Measurements from ENCODE around the gene ULK3. TPM values are rescaled to one million over a fixed set of nuclear protein-coding genes. Genes with fewer than 3 reads are reported as not detected.

Gene ULK3
- total and polyA plus RNA-seq, 10 of the 15 experiments (the other 5 are each of a cell fraction or from before 2014, with no cell fraction given), result 0.64 to 38.8 (median 27.1) TPM

GRCh38 chr15:74829486-74829885 is 13.5 kb downstream of the ULK3 start:
- intact Hi-C loops (cut with micrococcal nuclease; ENCODE audit: unreplicated experiment), result no loop called here
- RAD21 ChIA-PET (ENCODE audit: unreplicated experiment), result interaction anchor here (1.2 to 1.3 kb wide), 2 partner anchors 66 to 72 kb away, joined by 4 to 6 read pairs; no protein-coding TSS in a partner anchor

DNA sequence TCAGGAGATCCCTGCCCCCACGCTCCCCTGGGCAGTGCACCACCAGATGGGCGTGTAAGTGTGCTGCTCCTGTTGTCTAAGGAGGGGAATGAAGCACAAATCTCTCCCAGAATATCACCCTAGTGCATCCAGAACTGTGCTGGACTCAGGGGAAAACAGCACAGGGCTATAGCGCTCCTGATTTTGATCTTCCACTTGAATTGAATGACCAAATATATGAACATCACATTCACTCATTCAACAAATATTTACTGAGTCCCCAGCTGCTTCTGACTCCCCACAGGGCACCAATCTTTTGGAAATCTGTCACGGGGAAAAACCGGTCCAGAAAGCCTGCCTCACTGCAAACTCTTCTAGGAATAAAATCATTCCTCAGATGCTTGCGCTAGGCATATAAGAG is 14.1 kb downstream of the ULK3 start:
- in situ Hi-C loops (cut with MboI), result no loop called here
- ChIA-PET RAD21 (ENCODE audit: unreplicated experiment) (interaction anchor here (1.3 kb wide), 1 partner anchor 73 kb away, joined by 6 read pairs; no protein-coding TSS in a partner anchor), CTCF (interaction anchor here (1.4 to 6.3 kb wide), 4 partner anchors 29 to 194 kb away, joined by 4 to 53 read pairs (median 6); no protein-coding TSS in a partner anchor), SMC1A (ENCODE audit: uncharacterized antibody, unreplicated experiment) (interaction anchor here (1.0 to 1.9 kb wide), 4 partner anchors 29 to 194 kb away, joined by 3 to 6 read pairs (median 4); no protein-coding TSS in a partner anchor), POLR2A (interaction anchor here (0.6 kb wide), 1 partner anchor 129 kb away, joined by 4 read pairs; no protein-coding TSS in a partner anchor)
- TF ChIP-seq ZNF207 (IDR thresholded peaks at IDR 0.05; ENCODE audit: borderline replicate concordance) (no peak), ZZZ3 (IDR thresholded peaks at IDR 0.05; ENCODE audit: control insufficient read depth, insufficient read length, low read depth) (no peak), ZNF217 (IDR thresholded peaks at IDR 0.05) (no peak), CREB1 (IDR thresholded peaks at IDR 0.05; ENCODE audit: low read depth) (no peak), MTA3 (IDR thresholded peaks at IDR 0.05; ENCODE audit: borderline replicate concordance, low read length) (no peak)
- Histone ChIP-seq H3K27ac (ENCODE audit: control insufficient read depth, insufficient read depth) (no peak overlapping the region), H3K79me2 (ENCODE audit: control insufficient read depth, insufficient read depth, low read length) (no peaks in the 10 kb centered on the region), H4K20me1 (ENCODE audit: control insufficient read depth, insufficient read depth) (no peaks in the 10 kb centered on the region), H2AFZ (ENCODE audit: control insufficient read depth, low read depth, low read length) (no peak overlapping the region), H3K4me1 (ENCODE audit: control insufficient read depth, insufficient read depth, low read length) (no peaks in the 10 kb centered on the region), H3K4me3 (no peak overlapping the region), H3K4me2 (ENCODE audit: control insufficient read depth, insufficient read depth) (no peak overlapping the region), H3K9ac (ENCODE audit: control insufficient read depth, insufficient read depth, low read length) (no peak overlapping the region), H3K27me3 (replicated peaks in 1 of 2; ENCODE audit: control insufficient read depth in 2 of 2, insufficient read depth in 2 of 2, low read length in 1 of 2) (peaks cover 0 to 16% of the 10 kb centered on the region in 2 experiments; a peak in 3 of 4 replicates), H3K9me3 (replicated peaks; ENCODE audit: control insufficient read depth, insufficient read depth, low read length) (no peaks in the 10 kb centered on the region), H3K36me3 (ENCODE audit: control insufficient read depth in 2 of 2, insufficient read depth in 2 of 2, low read length in 1 of 2) (no peaks in the 10 kb centered on the region)
- BruUV-seq (replicated peaks), result no TSS peak
- no peak for FAIRE-seq
- no peak for DNase-seq (ENCODE audit: low read depth, low spot score)
- WGBS (ENCODE audit: insufficient coverage, insufficient replicate concordance, low lambda C conversion rate, missing lambda C conversion rate), result 57% methylated on average over 6 of the region's 6 CpGs
- intact Hi-C loops (cut with micrococcal nuclease; ENCODE audit: unreplicated experiment), result no loop called here
- no peak for ATAC-seq

More at GRCh38 chr15:74829486-74829885, 13.5 kb downstream of the ULK3 start:
- no peak overlapping the region for H3K27ac ChIP-seq (ENCODE audit: control insufficient read depth, insufficient read depth)
- H3K4me2 ChIP-seq (ENCODE audit: control insufficient read depth, insufficient read depth), result no peak overlapping the region
- ChIA-PET CTCF (interaction anchor here (0.6 to 6.3 kb wide), 7 partner anchors 8 to 198 kb away, joined by 3 to 53 read pairs (median 5); no protein-coding TSS in a partner anchor), POLR2A (interaction anchor here (0.7 kb wide), 1 partner anchor 398 kb away, joined by 3 read pairs; no protein-coding TSS in a partner anchor), SMC1A (ENCODE audit: uncharacterized antibody, unreplicated experiment) (interaction anchor here (1.0 to 1.6 kb wide), 3 partner anchors 59 to 194 kb away, joined by 3 to 5 read pairs (median 3); no protein-coding TSS in a partner anchor)
- WGBS (ENCODE audit: insufficient coverage, insufficient replicate concordance, low lambda C conversion rate, missing lambda C conversion rate), result 7% methylated on average over 3 of the region's 3 CpGs
- H3K79me2 ChIP-seq (ENCODE audit: control insufficient read depth, insufficient read depth, low read length), result no peaks in the 10 kb centered on the region
- DNase-seq (ENCODE audit: low read depth, low spot score) (no peak), ATAC-seq (peak; percentile 58), FAIRE-seq (no peak)
- no TSS peak for BruUV-seq (replicated peaks)
- H3K9me3 ChIP-seq (replicated peaks; ENCODE audit: control insufficient read depth, insufficient read depth, low read length), result no peaks in the 10 kb centered on the region
- H3K27me3 ChIP-seq (replicated peaks in 1 of 2; ENCODE audit: control insufficient read depth in 2 of 2, insufficient read depth in 2 of 2, low read length in 1 of 2), result peaks cover 0 to 16% of the 10 kb centered on the region in 2 experiments; a peak in 3 of 4 replicates
- no peak overlapping the region for H3K9ac ChIP-seq (ENCODE audit: control insufficient read depth, insufficient read depth, low read length)
- H3K4me1 ChIP-seq (ENCODE audit: control insufficient read depth, insufficient read depth, low read length), result no peaks in the 10 kb centered on the region
- H3K36me3 ChIP-seq (ENCODE audit: control insufficient read depth in 2 of 2, insufficient read depth in 2 of 2, low read length in 1 of 2), result no peaks in the 10 kb centered on the region
- TF ChIP-seq JUNB (IDR thresholded peaks at IDR 0.05) (peak; percentile 66), SUPT20H (IDR thresholded peaks at IDR 0.05; ENCODE audit: borderline replicate concordance, control insufficient read depth, low read depth, low read length) (no peak)
- H2AFZ ChIP-seq (ENCODE audit: control insufficient read depth, low read depth, low read length), result no peak overlapping the region
- no peak overlapping the region for H3K4me3 ChIP-seq
- no peaks in the 10 kb centered on the region for H4K20me1 ChIP-seq (ENCODE audit: control insufficient read depth, insufficient read depth)
- in situ Hi-C loops (cut with MboI), result no loop called here

All from GM12878 (cell line).